ENCODE data around the gene SYT5. TPM values are rescaled to one million over a fixed set of nuclear protein-coding genes. Genes with fewer than 3 reads are reported as not detected.
A peak's percentile ranks its signal among the peaks of the same experiment; 100 is the strongest.

Gene SYT5
- total and polyA plus RNA-seq, 2 of the 13 experiments (the other 11 are each of a cell fraction or from before 2014, with no cell fraction given): not detected

DNA sequence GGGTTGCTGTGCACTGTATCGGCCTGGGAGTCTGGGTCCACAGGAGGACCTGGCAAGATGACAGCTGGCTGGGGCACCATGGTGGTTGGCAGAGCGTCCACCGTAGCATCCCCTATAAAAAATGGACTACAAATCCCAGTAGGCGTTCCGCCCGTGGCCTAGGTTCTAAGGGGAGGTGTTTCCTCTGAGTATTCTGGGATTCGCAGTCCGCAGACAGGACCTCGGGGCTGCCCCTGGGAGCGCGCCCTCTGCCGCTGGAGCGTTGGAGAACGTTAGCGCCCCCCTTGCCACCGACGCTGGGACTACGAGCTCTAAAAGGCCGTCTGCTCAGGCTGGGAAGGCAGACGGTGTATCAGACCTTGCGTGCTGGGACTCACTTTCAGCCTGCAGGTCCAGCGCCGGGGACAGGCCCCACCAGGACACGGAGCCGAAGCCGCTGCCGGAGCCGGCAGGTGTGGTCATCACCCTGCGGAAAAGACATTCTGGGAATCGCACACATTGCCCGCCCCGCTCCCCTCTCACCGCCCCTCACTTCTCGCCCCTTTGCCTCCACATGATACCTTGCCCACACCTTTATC, 14.0 kb downstream of the SYT5 start (continued):
- TF ChIP-seq, protein P1, sequence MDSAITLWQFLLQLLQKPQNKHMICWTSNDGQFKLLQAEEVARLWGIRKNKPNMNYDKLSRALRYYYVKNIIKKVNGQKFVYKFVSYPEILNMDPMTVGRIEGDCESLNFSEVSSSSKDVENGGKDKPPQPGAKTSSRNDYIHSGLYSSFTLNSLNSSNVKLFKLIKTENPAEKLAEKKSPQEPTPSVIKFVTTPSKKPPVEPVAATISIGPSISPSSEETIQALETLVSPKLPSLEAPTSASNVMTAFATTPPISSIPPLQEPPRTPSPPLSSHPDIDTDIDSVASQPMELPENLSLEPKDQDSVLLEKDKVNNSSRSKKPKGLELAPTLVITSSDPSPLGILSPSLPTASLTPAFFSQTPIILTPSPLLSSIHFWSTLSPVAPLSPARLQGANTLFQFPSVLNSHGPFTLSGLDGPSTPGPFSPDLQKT (CRISPR knock-in tag; IDR thresholded peaks at IDR 0.05; ENCODE audit: borderline replicate concordance): 0 out of 2 replicates have a peak, but pooled peaks have one; percentile 9
- TF ChIP-seq RFXAP (CRISPR knock-in tag; IDR thresholded peaks at IDR 0.05; ENCODE audit: borderline replicate concordance) (no peak; the same call in 1 of the 2 replicates), ZNF816 (CRISPR knock-in tag; IDR thresholded peaks at IDR 0.05; ENCODE audit: borderline replicate concordance) (no peak), FOXK1 (CRISPR knock-in tag; IDR thresholded peaks at IDR 0.05; ENCODE audit: borderline replicate concordance, low read depth) (0 out of 2 replicates have a peak, but pooled peaks have one; percentile 29), ZSCAN31 (CRISPR knock-in tag; IDR thresholded peaks at IDR 0.05; ENCODE audit: low read depth) (no peak), ZFX (CRISPR knock-in tag; IDR thresholded peaks at IDR 0.05; ENCODE audit: low read depth) (peak; percentile 46; the same call in 1 of the 2 replicates), SP1 (IDR thresholded peaks at IDR 0.05) (no peak), SP1 (CRISPR knock-in tag; IDR thresholded peaks at IDR 0.05) (peak; percentile 55; the same call in 1 of the 2 replicates), ZFP90 (CRISPR knock-in tag; IDR thresholded peaks at IDR 0.05; ENCODE audit: borderline replicate concordance) (0 out of 2 replicates have a peak, but pooled peaks have one; percentile 38), ZNF441 (CRISPR knock-in tag; IDR thresholded peaks at IDR 0.05; ENCODE audit: borderline replicate concordance) (no peak)
- TF ChIP-seq, protein P2, sequence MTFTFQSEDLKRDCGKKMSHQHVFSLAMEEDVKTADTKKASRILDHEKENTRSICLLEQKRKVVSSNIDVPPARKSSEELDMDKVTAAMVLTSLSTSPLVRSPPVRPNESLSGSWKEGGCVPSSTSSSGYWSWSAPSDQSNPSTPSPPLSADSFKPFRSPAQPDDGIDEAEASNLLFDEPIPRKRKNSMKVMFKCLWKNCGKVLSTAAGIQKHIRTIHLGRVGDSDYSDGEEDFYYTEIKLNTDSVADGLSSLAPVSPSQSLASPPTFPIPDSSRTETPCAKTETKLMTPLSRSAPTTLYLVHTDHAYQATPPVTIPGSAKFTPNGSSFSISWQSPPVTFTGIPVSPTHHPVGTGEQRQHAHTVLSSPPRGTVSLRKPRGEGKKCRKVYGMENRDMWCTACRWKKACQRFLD (CRISPR knock-in tag; IDR thresholded peaks at IDR 0.05; ENCODE audit: borderline replicate concordance): no peak
- TF ChIP-seq, protein P3, sequence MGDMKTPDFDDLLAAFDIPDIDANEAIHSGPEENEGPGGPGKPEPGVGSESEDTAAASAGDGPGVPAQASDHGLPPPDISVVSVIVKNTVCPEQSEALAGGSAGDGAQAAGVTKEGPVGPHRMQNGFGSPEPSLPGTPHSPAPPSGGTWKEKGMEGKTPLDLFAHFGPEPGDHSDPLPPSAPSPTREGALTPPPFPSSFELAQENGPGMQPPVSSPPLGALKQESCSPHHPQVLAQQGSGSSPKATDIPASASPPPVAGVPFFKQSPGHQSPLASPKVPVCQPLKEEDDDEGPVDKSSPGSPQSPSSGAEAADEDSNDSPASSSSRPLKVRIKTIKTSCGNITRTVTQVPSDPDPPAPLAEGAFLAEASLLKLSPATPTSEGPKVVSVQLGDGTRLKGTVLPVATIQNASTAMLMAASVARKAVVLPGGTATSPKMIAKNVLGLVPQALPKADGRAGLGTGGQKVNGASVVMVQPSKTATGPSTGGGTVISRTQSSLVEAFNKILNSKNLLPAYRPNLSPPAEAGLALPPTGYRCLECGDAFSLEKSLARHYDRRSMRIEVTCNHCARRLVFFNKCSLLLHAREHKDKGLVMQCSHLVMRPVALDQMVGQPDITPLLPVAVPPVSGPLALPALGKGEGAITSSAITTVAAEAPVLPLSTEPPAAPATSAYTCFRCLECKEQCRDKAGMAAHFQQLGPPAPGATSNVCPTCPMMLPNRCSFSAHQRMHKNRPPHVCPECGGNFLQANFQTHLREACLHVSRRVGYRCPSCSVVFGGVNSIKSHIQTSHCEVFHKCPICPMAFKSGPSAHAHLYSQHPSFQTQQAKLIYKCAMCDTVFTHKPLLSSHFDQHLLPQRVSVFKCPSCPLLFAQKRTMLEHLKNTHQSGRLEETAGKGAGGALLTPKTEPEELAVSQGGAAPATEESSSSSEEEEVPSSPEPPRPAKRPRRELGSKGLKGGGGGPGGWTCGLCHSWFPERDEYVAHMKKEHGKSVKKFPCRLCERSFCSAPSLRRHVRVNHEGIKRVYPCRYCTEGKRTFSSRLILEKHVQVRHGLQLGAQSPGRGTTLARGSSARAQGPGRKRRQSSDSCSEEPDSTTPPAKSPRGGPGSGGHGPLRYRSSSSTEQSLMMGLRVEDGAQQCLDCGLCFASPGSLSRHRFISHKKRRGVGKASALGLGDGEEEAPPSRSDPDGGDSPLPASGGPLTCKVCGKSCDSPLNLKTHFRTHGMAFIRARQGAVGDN (CRISPR knock-in tag; IDR thresholded peaks at IDR 0.05): peak; percentile 61
- TF ChIP-seq, protein P4, sequence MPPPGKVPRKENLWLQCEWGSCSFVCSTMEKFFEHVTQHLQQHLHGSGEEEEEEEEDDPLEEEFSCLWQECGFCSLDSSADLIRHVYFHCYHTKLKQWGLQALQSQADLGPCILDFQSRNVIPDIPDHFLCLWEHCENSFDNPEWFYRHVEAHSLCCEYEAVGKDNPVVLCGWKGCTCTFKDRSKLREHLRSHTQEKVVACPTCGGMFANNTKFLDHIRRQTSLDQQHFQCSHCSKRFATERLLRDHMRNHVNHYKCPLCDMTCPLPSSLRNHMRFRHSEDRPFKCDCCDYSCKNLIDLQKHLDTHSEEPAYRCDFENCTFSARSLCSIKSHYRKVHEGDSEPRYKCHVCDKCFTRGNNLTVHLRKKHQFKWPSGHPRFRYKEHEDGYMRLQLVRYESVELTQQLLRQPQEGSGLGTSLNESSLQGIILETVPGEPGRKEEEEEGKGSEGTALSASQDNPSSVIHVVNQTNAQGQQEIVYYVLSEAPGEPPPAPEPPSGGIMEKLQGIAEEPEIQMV (CRISPR knock-in tag; IDR thresholded peaks at IDR 0.05; ENCODE audit: low read depth): peak; percentile 67; the same call in 1 of the 2 replicates
- TF ChIP-seq, protein P5, sequence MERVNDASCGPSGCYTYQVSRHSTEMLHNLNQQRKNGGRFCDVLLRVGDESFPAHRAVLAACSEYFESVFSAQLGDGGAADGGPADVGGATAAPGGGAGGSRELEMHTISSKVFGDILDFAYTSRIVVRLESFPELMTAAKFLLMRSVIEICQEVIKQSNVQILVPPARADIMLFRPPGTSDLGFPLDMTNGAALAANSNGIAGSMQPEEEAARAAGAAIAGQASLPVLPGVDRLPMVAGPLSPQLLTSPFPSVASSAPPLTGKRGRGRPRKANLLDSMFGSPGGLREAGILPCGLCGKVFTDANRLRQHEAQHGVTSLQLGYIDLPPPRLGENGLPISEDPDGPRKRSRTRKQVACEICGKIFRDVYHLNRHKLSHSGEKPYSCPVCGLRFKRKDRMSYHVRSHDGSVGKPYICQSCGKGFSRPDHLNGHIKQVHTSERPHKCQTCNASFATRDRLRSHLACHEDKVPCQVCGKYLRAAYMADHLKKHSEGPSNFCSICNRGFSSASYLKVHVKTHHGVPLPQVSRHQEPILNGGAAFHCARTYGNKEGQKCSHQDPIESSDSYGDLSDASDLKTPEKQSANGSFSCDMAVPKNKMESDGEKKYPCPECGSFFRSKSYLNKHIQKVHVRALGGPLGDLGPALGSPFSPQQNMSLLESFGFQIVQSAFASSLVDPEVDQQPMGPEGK (CRISPR knock-in tag; IDR thresholded peaks at IDR 0.05): 0 out of 2 replicates have a peak, but pooled peaks have one; percentile 15
- TF ChIP-seq, protein P6, sequence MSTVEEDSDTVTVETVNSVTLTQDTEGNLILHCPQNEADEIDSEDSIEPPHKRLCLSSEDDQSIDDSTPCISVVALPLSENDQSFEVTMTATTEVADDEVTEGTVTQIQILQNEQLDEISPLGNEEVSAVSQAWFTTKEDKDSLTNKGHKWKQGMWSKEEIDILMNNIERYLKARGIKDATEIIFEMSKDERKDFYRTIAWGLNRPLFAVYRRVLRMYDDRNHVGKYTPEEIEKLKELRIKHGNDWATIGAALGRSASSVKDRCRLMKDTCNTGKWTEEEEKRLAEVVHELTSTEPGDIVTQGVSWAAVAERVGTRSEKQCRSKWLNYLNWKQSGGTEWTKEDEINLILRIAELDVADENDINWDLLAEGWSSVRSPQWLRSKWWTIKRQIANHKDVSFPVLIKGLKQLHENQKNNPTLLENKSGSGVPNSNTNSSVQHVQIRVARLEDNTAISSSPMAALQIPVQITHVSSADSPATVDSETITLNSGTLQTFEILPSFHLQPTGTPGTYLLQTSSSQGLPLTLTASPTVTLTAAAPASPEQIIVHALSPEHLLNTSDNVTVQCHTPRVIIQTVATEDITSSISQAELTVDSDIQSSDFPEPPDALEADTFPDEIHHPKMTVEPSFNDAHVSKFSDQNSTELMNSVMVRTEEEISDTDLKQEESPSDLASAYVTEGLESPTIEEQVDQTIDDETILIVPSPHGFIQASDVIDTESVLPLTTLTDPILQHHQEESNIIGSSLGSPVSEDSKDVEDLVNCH (CRISPR knock-in tag; IDR thresholded peaks at IDR 0.05): no peak
